ENCODE measurements around the gene MAP3K15.
"Not testable (repeated sequence)": the region's sequence is repeated elsewhere in the genome, so short reads cannot be mapped to it uniquely, and the experiment has no call there.

Gene MAP3K15

DNA sequence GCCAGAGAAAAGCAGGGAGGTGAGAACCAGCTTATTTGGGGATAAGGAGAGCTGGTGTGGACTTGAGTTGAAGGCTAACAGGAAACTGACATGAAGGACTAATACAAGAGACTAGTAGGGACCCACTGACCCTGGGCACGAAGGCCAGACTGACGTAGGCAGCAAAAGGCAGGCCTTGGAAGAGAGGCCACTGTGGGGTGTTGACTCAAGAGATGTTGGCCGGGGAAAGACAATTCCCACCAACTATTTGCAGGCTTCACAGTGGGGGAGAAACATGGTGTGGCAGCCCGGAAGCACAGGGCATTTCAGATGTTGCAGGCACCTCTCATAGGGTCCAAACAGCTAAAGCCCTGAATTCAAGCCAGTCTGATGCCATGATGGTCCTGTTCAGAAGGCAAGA is 24.4 kb upstream of the MAP3K15 start:
- no peak for DNase-seq

DNA sequence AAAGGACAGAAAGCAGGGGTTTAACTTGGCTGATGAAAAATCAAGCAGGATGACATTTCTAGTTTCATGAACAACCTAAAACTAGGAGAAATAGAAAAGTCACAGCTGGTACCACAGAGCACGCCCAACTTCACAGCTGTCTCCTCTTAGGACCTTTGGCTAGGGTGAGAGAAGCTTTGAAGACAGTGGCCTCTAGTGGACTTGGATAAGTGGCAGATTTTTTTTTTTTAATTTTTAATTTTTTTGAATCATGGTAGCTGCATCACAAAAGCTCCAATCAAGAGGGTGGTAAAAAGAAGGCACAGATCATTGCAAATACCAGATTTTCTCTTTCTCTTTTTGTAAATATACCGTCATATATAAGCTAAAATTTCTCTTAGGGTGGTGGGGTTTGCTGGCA is 20.2 kb upstream of the MAP3K15 start:
- no peak for DNase-seq

DNA sequence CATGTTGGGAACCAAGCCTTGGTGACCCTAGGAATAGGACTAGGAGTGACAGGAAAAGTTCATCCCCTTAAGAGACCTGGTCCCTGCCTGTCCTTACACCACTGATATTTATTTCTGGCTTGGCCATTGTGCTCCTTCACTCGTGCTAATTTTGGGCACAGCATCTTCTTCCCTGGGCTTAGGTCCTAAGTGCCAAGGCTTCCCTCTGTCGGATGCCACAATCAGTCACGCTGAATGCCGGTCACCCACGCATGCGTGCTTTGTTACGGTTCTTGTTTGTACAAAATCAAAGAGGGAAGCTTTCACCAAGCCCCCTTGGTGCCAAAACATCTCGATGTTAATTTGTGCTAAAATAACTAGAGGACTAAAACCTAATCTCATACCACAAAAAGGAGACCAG is 17.4 kb upstream of the MAP3K15 start:
- no peak for DNase-seq

DNA sequence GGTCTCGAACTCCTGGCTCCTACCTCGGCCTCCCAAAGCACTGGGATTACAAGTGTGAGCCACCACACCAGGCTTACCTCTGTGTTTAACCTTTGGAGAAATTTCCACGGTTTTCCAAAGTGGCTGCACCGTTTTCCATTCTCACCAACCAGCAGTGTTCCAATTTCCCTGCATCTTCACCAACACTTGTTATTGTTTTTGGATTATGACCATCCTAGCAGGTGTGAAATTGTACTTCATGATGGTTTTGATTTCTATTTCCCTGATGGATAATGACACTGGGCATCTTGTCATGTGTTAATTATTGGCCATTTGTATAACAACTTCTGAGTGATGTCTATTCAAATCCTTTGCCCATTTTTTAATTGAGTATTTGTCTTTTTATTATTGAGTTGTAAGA is 2.7 kb upstream of the MAP3K15 start:
- DNase-seq: no peak

DNA sequence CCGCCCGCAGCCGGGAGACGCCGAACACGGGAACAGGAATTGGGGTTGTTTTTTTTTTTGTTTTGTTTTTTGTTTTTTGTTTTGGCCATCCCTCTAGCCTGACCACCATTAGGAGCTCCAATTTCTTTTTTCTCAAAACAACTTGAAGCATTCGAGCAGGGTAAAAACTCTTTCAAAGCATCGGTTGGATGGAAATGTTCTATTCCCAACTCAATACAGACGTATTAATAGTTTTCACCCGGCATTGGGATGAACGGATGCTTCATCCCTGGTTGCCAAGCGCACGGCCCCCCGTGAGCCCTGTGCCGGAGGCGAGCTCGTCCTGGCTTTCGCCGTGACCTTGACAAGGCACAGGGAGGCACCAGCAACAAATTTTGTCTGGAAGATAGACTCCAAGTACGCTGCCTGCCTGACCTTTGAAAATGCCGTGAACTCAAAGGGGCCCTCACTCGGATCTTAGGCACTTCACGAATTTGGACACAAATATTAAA is 352 bp upstream of the MAP3K15 start:
- no peak for DNase-seq

DNA sequence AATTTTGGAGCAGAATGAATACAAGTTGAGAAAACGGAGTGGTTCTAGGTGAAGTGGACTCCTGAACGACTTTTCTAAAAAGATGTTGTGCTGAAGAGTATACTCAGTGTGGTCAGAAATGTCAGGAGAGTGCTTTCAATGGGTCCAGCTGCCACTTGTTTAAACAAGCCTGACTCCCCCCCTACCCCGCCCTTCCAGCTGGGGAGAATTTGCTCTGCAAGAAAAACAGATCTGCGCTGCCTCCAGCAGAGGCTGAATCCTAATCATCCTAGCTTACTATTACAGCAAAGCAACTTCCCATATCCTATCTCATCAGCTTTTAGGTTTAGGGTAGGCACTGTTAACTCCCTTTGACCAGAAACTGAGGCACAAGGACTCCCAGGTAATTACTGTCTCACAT is 1.9 kb downstream of the MAP3K15 start:
- DNase-seq: no peak

DNA sequence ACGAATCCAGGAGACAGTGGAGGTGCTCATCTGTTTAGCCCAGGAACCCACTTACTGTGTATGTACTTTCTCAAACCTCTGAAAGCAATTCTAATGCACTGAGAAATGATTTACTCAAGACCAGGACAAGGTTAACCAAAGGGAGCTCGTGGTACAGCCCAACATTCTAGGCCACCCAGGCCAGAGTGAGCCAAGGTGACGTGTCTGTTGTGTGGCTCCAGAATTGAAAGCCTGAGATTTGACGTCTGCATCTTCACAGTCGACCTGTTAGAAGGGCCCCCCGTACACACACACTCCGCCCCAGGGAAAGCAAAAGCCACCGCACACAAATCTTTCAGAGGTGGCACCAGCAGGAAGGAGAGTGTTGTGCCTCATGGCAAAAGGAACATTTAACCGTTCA is 2.3 kb downstream of the MAP3K15 start:
- DNase-seq: no peak

DNA sequence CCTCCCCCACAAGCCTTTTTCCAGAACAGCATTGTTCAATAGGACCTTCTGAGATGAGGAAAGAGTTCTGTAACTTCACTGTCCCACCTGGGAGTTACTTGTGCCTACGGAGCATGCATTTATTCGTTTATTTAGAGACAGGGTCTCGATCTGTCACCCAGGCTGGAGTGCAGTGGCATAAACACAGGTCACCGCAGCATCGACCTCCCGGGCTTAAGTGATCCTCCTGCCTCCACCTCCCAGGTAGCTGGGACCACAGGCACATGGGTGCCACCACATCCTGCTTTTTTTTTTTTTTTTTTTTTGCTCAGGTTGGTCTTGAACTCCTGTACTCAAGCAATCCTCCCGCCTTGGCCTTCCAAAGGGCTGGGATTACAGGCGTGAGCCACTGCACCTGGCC is 2.9 kb downstream of the MAP3K15 start:
- no peak for DNase-seq

DNA sequence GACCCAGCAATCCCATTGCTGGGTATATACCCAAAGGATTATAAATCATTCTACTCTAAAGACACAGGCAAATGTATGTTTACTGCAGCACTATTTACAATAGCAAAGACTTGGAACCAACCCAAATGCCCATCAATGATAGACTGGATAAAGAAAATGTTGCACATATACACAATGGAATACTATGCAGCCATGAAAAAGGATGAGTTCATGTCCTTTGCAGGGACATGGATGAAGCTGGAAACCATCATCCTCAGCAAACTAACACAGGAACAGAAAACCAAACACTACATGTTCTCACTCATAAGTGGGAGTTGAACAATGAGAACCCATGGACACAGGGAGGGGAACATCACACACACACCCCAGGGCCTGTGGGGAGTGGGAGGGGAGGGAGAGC is 3.5 kb downstream of the MAP3K15 start:
- not testable (repeated sequence) for DNase-seq

DNA sequence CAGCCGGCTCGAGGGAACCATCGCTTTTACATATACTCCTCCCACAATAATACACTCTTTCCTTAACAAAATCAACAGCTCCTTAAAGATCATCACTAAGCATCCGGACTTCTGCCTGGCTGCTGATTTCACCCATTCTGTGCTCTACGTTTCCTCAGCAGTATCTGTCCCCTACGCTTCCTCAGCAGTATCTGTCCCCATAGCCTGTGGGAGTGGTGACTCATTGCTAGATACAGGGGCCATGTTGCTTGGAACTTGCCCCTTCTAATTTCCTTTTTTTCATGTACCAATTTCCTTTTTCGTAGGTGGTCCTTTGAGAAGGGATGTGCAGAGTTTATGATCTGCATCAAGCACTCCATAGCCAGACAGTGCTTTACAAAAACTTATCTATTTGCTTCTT is 18.6 kb downstream of the MAP3K15 start:
- DNase-seq: no peak

DNA sequence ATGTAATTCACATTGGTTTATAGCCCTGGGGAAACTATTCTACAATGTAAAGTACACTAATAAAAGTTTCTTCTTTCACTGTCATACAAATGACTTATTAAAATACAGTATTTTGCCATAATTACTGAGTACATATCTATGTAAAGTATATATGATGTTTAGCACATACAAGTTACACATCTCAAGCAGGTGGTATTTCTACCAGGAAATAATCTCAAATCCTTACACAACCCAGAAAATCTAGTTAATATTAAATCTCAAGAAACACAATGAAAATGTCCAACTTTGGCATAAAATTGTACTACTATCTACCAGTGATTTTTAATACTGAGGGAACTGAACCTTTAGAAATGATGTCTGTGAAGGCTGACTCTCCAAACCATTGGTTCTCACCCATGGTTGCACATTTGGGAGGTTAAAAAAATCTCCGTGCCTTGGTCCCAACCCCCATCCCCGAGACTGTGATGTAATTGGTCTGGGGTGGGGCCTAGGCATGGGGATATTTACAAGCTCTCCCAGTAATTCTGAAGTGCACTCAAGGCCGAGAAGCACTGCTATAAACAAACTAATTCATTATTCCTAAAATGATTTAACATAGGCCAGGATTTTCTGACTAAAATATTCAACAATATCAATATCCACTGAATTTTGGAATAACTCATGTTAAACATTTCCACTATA is 27.6 kb downstream of the MAP3K15 start:
- no peak for DNase-seq

DNA sequence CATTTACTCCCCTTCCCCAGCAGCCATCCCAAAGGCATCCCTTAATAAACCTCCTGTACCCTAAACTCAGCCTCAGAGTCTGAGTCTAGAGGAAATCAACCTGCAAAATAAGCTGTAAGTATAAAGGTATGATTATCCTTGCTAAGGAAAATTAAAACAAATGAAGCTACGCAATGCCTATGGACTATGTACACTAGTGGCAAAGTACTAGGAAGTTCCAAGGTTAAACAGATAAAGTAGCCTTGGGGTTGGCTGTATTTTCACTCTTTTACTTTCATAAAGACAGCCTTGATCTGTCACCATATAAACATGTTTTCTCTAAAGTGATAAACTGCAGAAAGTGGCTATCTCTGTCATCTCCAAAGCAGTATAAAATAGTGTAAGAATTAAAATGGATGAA is 35.9 kb downstream of the MAP3K15 start:
- DNase-seq: no peak

DNA sequence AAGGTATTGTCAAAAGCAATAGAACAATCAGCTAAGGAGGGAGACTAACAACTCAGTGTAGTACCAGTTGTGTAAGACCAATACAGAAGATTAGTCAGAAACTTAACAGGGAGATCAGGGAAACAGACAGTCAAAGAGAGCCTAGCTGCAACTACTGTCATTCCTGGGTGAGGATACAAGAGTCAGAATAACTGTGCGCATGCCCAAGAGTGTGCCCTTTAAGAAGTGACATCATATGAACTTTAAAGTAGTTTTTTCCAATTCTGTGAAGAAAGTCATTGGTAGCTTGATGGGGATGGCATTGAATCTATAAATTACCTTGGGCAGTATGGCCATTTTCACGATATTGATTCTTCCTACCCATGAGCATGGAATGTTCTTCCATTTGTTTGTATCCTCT is 46.9 kb downstream of the MAP3K15 start:
- not testable (repeated sequence) for DNase-seq

DNA sequence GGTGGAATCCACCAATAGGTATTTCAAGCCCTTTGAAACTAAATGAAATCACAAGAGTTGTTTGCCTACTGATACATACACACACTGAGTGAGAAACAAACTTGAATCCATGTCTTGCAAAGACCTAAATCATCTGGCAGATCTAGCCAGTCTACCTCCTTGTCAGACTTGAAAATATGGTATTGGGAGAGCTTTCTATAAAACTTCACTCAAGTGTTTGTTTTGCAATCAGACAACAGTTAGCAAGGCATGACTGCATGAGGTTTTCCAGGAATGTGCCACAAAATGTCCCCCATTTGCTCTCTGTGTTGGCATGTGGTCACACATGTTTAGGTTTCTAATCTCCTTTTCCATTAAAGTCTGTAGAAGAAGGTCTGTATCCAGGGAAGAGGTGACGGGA is 52.4 kb downstream of the MAP3K15 start:
- DNase-seq: no peak

DNA sequence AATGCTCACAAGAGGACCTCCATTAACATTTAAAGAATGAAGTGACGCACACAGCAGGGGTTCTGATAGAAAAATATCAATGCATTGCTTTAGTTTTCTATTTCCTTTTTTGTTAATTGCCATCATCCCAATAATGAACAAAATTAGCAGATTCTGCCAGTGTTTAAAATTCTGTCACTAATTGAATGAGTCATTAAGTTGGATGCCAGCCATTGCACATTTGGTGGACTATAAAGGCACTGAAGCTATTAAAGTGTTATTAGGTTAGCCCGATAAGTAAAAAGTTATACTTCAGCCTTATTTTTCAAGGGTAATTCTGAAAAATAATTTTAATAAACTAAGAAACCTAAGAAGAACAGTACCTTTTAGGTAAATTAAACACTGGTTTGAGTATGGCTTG is 53.1 kb downstream of the MAP3K15 start:
- DNase-seq: no peak

DNA sequence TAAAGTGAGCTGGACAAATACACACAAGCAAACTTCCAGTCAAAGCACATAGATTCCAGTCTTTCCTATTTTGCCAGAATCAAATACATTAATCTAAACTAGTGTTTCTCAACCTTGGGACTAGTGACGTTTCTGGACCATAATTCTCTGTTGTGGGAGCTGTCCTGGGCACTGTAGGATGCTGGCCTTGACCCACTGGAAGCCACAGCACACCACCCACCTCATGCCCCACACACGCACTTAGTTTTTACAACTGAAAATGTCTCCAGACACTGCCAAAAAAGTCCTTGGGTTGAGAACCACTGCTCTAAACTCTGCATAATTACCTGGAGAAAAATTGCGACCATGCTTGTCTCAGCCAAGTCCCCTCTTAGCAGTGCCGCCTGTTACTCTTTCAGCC is 57.6 kb downstream of the MAP3K15 start:
- DNase-seq: no peak

DNA sequence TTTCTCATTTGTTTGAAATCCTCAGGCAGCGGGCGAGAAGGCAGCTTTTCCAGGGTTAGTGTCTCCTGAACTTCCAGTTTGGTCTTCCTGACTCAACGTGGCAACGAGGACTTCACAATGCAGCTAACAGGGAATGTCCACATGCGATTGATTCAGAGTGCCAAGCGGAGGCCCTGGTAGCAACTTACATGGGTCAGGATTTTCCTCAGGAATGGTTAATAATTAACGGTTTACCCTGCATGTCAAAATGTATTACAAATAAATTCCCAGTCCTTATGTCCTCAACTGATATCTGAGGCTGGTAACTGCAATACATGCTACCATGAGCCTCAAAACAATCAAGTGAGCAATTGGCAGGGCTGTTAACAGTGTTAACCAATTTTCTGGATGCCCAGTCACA is 67.2 kb downstream of the MAP3K15 start:
- no peak for DNase-seq

DNA sequence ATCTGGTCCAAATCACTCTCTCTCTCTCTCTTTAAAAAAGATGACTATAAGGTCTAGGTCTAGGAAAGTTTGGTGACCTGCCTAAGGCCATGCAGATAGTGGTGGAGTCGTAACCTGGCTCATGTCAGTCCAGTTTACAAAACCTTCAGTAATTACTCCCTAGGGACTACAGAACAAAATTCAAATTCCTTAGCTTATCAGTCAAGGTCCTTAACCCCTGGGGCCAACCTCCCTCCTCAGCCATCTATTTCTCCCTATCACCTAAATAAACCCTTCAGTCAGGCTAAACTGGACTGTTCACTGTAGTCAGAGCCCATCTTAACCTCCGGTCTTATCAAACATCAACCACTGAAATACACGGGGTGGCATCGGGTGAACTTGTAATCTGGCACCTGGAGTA is 68.9 kb downstream of the MAP3K15 start:
- DNase-seq: no peak

DNA sequence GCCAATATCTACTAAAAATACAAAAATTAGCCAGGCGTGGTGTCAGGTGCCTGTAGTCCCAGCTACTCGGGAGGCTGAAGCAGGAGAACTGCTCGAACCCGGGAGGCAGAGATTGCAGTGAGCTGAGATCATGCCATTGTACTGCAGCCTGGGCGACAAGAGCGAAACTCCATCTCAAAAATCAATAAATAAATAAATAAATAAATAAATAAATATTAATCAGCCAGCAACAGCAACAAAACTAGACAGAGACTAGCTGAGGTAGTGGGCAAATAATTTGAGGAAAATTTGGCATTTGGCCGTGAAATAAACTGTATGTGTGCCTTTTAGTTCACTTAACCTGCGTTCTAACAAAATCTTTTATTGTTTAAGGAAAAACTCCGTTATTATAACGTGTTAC is 69.5 kb downstream of the MAP3K15 start:
- not testable (repeated sequence) for DNase-seq

DNA sequence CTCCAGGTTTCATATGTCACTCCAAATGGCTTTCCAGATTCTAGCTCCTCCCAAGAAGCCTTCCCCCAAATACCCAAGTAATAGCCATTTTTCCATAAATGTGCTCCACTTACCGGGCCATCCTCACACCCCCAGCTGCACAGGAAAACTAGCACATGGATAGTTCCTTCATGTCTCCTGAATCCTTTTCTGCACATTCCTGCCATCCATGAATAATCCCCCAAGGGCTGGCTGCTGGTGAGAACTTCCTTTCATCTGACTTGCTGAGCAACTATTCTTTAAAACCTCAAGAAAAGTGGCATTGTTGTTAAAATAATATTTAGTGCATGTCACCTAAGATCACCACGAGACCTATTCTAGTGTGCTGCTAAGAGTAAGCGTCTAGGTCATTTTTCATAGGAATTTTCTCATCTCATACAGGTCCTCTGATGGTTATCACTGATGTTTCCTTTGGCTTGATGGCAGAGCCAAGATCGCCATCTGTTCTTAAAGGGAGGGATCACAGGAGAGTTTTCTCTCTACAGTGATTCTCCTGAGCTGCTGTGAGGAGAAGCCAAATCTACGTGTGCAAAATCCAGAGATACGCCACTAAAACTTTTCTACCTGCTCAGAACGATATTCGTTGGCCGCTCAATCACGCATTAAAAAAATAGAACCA is 71.3 kb downstream of the MAP3K15 start:
- no peak for DNase-seq

DNA sequence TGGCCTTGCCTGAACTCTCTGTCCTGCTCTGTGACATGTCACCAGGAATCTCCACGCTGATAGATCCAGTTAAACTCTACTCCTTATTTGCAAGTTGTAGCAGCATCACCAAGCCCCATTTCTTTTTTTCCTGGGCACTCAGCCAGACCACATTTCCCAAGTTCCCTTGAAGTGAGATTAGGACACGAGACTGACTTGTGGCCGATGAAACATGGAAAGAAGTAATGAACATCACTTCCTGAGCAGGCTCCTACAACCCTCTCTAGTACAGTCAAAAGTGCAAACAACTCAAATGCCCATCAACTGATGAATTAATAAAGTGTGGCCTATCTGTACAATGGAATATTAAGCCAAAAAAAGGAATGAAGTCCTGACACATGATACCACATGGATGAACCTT is 74.6 kb downstream of the MAP3K15 start:
- no peak for DNase-seq

DNA sequence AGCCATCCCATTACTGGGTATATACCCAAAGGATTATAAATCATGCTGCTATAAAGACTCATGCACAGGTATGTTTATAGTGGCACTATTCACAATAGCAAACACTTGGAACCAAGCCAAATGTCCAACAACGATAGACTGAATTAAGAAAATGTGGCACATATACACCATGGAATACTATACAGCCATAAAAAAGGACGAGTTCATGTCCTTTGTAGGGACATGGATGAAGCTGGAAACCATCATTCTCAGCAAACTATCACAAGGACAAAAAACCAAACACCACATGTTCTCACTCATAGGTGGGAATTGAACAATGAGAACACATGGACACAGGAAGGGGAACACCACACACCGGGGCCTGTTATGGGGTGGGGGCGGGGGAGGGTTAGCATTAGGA is 92.6 kb downstream of the MAP3K15 start:
- not testable (repeated sequence) for DNase-seq

DNA sequence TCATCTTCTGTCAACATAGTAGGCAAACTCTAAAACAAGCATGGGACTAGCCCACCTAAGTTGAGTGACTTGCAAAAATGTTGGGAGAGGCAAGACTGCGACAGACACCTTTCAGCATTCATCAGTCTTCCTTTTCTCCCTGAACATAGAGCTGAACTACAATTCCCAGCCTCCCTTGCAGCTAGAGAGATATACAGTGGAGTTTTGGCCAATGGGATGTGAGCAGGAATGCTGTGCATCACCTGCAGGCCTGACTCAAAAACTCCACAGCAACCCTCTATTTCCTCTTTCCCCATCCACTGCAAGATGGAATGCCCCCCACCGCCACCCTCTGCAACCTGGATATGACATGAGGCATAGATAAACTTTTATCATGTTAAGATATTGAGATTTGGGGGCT is 105.0 kb downstream of the MAP3K15 start:
- no peak for DNase-seq

DNA sequence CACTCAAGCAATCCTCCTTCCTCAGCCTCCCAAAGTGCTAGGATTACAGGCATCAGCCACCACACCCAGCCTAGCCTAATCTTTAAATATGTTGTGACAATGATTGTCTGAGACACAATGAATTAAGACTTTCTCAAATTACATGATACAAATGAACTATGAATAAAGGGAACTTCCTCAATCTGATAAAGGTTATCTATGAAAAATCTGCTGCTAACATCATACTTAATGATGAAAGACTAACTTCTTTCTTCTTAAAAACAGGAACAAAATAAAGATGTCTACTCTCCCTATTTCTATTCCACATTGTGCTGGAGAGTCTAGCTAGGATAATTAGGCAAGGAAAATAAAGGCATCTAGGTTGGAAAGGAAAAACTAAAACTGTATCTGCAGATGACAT is 111.6 kb downstream of the MAP3K15 start:
- no peak for DNase-seq

DNA sequence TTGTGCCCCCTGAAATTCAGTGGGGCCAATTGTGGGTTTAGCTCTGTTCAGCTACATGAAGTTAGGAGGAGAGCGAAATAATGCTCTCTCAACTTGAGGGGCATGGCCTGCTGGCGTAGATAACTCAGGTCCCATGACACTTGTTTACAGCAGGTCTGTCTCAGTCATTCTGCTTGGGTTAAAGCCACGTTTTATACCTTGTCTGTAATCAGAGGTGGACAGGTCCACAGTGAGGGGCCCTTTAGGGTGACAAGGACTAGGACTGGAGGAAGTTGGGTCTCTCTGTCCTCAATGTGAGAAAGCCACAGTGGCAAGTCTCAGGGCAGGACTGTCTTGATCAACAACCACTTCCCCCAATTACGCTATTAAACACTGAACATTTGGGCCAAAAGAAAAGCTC is 122.6 kb downstream of the MAP3K15 start:
- no peak for DNase-seq
